ENCODE measurements around the gene CCDC88C. TPM values are rescaled to one million over a fixed set of nuclear protein-coding genes. Genes with fewer than 3 reads are reported as not detected.

The CCDC88C gene
- total RNA-seq, 2 experiments from 2014 or later, result 269 to 287 TPM

DNA sequence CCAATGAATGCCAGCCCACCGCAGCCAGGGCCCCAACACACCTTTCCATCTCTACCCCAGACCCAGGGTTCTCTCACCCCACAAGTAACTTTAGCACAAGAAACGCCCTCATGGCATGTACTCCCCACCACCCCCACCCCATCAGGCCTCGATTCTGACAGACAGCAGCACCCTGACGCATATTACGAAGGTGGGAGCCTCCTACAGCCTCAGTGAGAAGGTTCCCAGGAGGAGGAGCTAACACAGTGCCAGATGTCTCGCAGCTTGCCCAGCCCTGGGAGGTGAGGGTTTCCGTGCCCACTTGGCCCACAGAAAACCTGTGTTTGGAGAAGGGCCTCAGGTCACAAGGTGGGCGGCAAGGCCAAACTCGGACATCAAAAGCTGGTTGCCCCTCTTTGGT is 32.4 kb downstream of the CCDC88C start:
- Mint-ChIP-seq H3K27ac (peak overlapping the region; percentile 96), H3K4me1 (ENCODE audit: low read depth) (peaks cover 94% of the 10 kb centered on the region), H3K9me3 (no peaks in the 10 kb centered on the region), H3K36me3 (ENCODE audit: low read depth) (peaks cover 76% of the 10 kb centered on the region), H3K4me3 (peak overlapping the region; percentile 27), H3K27me3 (no peaks in the 10 kb centered on the region)
- CTCF ChIA-PET, result no interaction called here
- Histone ChIP-seq H3K4me1 (ENCODE audit: insufficient read depth, low read length) (peaks cover 100% of the 10 kb centered on the region), H3K27me3 (ENCODE audit: control insufficient read depth in 1 of 2, insufficient read depth in 2 of 2, low read length in 2 of 2) (no peaks in the 10 kb centered on the region), H3K36me3 (ENCODE audit: insufficient read depth, low read length) (peaks cover 32% of the 10 kb centered on the region), H3K4me3 (ENCODE audit: low read length) (no peak overlapping the region), H3K9me3 (ENCODE audit: control insufficient read depth in 1 of 2, insufficient read depth in 1 of 2, low read length in 2 of 2) (no peaks in the 10 kb centered on the region), H3K27ac (ENCODE audit: low read depth in 1 of 2, low read length in 2 of 2) (no peak overlapping the region)
- DNase-seq (peak in 1 of 14 experiments; percentile 36), ATAC-seq (ENCODE audit: poor library complexity) (no peak)
- POLR2A ChIA-PET, result no interaction called here
- TF ChIP-seq, protein P1, sequence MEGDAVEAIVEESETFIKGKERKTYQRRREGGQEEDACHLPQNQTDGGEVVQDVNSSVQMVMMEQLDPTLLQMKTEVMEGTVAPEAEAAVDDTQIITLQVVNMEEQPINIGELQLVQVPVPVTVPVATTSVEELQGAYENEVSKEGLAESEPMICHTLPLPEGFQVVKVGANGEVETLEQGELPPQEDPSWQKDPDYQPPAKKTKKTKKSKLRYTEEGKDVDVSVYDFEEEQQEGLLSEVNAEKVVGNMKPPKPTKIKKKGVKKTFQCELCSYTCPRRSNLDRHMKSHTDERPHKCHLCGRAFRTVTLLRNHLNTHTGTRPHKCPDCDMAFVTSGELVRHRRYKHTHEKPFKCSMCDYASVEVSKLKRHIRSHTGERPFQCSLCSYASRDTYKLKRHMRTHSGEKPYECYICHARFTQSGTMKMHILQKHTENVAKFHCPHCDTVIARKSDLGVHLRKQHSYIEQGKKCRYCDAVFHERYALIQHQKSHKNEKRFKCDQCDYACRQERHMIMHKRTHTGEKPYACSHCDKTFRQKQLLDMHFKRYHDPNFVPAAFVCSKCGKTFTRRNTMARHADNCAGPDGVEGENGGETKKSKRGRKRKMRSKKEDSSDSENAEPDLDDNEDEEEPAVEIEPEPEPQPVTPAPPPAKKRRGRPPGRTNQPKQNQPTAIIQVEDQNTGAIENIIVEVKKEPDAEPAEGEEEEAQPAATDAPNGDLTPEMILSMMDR (IDR thresholded peaks at IDR 0.05), result no peak
- intact Hi-C loops (cut with DNase I, micrococcal nuclease), result no loop called here

DNA sequence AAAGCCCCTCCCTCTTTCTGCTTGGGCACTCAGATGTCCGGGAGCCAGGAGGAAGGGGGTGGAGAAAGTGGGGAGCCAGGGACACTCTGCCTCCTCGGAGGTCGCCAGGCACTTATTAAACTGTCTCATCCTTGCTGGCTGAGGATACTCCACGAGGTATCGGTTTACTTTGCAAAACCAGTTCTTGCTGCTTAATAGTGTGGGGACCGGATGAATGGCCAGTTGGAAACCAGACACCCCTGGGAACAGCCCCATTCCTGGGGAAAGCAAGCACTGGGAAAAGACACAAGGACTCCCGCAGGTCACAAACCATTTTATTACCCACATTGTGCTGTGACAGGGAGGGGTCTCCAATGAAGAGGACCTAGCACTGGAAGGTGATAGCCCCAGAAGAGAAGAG is 34.2 kb downstream of the CCDC88C start:
- ChIA-PET POLR2A (no interaction called here), CTCF (no interaction called here)
- H3K27me3 ChIP-seq (ENCODE audit: control insufficient read depth in 1 of 2, insufficient read depth in 2 of 2, low read length in 2 of 2), result no peaks in the 10 kb centered on the region
- H3K4me1 ChIP-seq (ENCODE audit: insufficient read depth, low read length), result peaks cover 100% of the 10 kb centered on the region
- no peak for DNase-seq
- no peak overlapping the region for H3K4me3 ChIP-seq (ENCODE audit: low read length)
- intact Hi-C loops (cut with DNase I, micrococcal nuclease), result no loop called here
- H3K4me3 Mint-ChIP-seq, result no peak overlapping the region
- no peak overlapping the region for H3K27ac ChIP-seq (ENCODE audit: low read depth in 1 of 2, low read length in 2 of 2)
- H3K36me3 ChIP-seq (ENCODE audit: insufficient read depth, low read length), result peaks cover 37% of the 10 kb centered on the region
- H3K4me1 Mint-ChIP-seq (ENCODE audit: low read depth), result peaks cover 97% of the 10 kb centered on the region
- TF ChIP-seq, protein P1 (IDR thresholded peaks at IDR 0.05), result no peak
- H3K36me3 Mint-ChIP-seq (ENCODE audit: low read depth), result peaks cover 82% of the 10 kb centered on the region
- no peak for ATAC-seq (ENCODE audit: poor library complexity)
- no peaks in the 10 kb centered on the region for H3K9me3 ChIP-seq (ENCODE audit: control insufficient read depth in 1 of 2, insufficient read depth in 1 of 2, low read length in 2 of 2)
- H3K27ac Mint-ChIP-seq, result peak overlapping the region; percentile 96
- H3K9me3 Mint-ChIP-seq, result no peaks in the 10 kb centered on the region
- no peaks in the 10 kb centered on the region for H3K27me3 Mint-ChIP-seq

DNA sequence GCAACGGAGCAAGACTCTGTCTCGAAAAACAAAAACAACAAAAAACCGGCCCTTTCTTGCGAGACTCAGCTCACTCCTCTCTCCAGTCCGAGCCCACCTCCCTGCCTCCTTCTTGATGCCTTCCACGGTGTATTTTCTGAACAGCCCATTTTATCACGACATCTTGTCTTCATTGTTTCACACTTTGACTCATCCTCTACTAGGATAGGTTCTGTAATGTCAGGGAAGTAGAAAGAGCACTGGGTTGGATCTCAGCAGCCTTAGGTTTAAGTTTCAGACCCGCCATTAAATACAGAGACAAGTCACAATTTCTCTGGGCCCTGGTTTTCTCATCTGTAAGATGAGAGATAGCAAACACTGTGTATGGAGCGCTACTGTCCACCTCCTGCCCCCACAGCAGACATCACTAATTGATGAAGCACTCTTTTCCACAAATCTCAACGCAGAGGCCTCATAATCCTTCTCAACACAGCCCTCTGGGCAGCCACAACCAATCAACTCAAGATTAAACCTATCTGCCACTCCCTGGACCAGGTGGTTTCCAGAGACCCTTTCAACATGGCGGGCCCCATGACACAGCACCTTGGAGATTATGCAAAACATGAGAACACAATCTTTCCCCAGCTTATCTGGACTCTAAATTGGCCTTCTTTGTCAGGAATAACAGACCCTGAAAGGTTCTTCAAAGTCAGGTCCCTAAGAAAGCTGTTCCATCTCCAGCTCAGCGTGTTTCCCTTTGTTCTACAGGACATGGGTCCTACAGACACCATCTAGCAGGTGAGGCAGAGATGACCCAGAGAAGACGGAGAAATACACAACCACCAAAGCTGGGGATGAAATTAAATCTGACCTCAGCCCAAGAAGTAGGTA is 35.6 kb downstream of the CCDC88C start:
- DNase-seq (no peak), ATAC-seq (ENCODE audit: poor library complexity) (no peak)
- peaks cover 97% of the 10 kb centered on the region for H3K4me1 Mint-ChIP-seq (ENCODE audit: low read depth)
- H3K36me3 Mint-ChIP-seq (ENCODE audit: low read depth), result peaks cover 84% of the 10 kb centered on the region
- no peaks in the 10 kb centered on the region for H3K27me3 ChIP-seq (ENCODE audit: control insufficient read depth in 1 of 2, insufficient read depth in 2 of 2, low read length in 2 of 2)
- H3K4me3 Mint-ChIP-seq, result peak overlapping the region; percentile 67
- no peaks in the 10 kb centered on the region for H3K27me3 Mint-ChIP-seq
- H3K9me3 ChIP-seq (ENCODE audit: control insufficient read depth in 1 of 2, insufficient read depth in 1 of 2, low read length in 2 of 2), result no peaks in the 10 kb centered on the region
- TF ChIP-seq, protein P1 (IDR thresholded peaks at IDR 0.05), result no peak
- H3K9me3 Mint-ChIP-seq, result no peaks in the 10 kb centered on the region
- peaks cover 100% of the 10 kb centered on the region for H3K4me1 ChIP-seq (ENCODE audit: insufficient read depth, low read length)
- H3K36me3 ChIP-seq (ENCODE audit: insufficient read depth, low read length), result peaks cover 47% of the 10 kb centered on the region
- POLR2A ChIA-PET, result interaction anchor here (1.1 kb wide), 1 partner anchor 72 kb away, joined by 3 read pairs; no protein-coding TSS in a partner anchor
- intact Hi-C loops (cut with DNase I, micrococcal nuclease), result no loop called here
- H3K4me3 ChIP-seq (ENCODE audit: low read length), result no peak overlapping the region
- no peak overlapping the region for H3K27ac ChIP-seq (ENCODE audit: low read depth in 1 of 2, low read length in 2 of 2)
- CTCF ChIA-PET, result interaction anchor here (0.5 kb wide), 1 partner anchor 188 kb away, joined by 4 read pairs; no protein-coding TSS in a partner anchor
- H3K27ac Mint-ChIP-seq, result peak overlapping the region; percentile 96
